ENCODE data around the gene SEC22C. TPM values are rescaled to one million over a fixed set of nuclear protein-coding genes. Genes with fewer than 3 reads are reported as not detected.

Gene SEC22C
- total and polyA plus RNA-seq, 2 of the 13 experiments (the other 11 are each of a cell fraction or from before 2014, with no cell fraction given), result 20.0 to 40.0 TPM

DNA sequence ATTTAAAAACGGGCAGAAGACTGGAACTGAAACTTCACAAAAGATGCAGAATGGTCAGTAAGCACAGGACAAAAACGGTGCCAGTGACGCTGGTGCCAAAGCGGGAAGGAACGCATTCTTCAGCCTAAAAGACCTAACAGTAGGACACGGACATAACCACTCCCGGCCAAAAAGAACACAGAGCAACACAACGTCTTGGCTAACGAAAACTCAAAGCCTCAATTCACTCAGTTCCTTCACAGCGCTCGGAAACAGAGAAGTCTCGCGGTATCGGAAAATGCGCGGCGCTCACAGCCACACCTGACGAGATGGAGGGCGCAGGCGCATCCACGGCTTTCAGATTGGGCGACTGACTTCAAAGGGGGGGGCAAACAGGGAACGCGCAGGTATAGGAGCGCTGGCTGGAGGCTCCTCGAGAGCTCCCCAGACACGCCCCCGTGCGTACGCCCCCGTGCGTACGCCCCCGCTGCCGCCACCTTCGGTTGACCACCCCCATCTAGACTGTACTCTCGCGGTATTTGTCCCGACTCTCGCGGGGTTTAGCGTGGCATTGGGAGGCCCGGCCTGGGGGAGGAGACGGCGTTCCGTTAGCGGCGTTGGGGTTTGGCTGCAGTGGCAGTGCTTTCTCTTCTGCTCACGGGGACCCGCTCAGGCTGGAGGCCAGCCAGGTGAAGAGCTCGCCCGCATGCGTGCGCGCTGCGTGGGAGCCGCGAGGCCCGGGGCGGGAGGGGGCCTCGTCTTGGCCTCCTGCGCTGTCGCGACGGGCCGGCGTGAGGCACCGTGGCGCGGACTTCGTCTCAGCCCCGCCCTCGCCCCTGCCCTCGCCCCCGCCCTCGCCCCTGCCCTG lies 18.6 kb upstream of the SEC22C start, which contains the start of gene NKTR (continued):
- TF ChIP-seq NR2C2 (CRISPR knock-in tag; IDR thresholded peaks at IDR 0.05; ENCODE audit: borderline replicate concordance) (peak; percentile 75; the same call in 1 of the 2 replicates), HNRNPK (IDR thresholded peaks at IDR 0.05; ENCODE audit: low read depth, low read length, poor library complexity, severe bottlenecking) (peak; percentile 94), ZBTB7A (CRISPR knock-in tag; IDR thresholded peaks at IDR 0.05) (peak; percentile 76), SNAPC4 (CRISPR knock-in tag; IDR thresholded peaks at IDR 0.05) (no peak; the same call in 1 of the 2 replicates), ZMYM3 (CRISPR knock-in tag; IDR thresholded peaks at IDR 0.05) (no peak), ZNF350 (CRISPR knock-in tag; IDR thresholded peaks at IDR 0.05; ENCODE audit: borderline replicate concordance, low read depth) (no peak; the same call in 1 of the 2 replicates), TBL1XR1 (IDR thresholded peaks at IDR 0.05; ENCODE audit: borderline replicate concordance, low read length, partially characterized antibody) (peak; percentile 60), RNF2 (conservative IDR thresholded peaks at IDR 0.05; ENCODE audit: low read depth) (0 out of 2 replicates have a peak, but pooled peaks have one; percentile 49), ARNTL (CRISPR knock-in tag; IDR thresholded peaks at IDR 0.05) (no peak; the same call in none of the 2 replicates), ZNF646 (CRISPR knock-in tag; IDR thresholded peaks at IDR 0.05) (no peak), NFKB2 (CRISPR knock-in tag; IDR thresholded peaks at IDR 0.05; ENCODE audit: borderline replicate concordance) (no peak), NFYB (CRISPR knock-in tag; IDR thresholded peaks at IDR 0.05) (peak; percentile 78)
- TF ChIP-seq, protein P1, sequence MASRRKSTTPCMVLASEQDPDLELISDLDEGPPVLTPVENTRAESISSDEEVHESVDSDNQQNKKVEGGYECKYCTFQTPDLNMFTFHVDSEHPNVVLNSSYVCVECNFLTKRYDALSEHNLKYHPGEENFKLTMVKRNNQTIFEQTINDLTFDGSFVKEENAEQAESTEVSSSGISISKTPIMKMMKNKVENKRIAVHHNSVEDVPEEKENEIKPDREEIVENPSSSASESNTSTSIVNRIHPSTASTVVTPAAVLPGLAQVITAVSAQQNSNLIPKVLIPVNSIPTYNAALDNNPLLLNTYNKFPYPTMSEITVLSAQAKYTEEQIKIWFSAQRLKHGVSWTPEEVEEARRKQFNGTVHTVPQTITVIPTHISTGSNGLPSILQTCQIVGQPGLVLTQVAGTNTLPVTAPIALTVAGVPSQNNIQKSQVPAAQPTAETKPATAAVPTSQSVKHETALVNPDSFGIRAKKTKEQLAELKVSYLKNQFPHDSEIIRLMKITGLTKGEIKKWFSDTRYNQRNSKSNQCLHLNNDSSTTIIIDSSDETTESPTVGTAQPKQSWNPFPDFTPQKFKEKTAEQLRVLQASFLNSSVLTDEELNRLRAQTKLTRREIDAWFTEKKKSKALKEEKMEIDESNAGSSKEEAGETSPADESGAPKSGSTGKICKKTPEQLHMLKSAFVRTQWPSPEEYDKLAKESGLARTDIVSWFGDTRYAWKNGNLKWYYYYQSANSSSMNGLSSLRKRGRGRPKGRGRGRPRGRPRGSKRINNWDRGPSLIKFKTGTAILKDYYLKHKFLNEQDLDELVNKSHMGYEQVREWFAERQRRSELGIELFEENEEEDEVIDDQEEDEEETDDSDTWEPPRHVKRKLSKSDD (CRISPR knock-in tag; IDR thresholded peaks at IDR 0.05; ENCODE audit: low read depth), result peak; percentile 43

Measured in HepG2 (cell line).